GM19467 (cell line): ENCODE data around the gene AP1G1.

Source experiments
- ATAC-seq: cut with Tn5 transposase; IDR thresholded peaks from one replicate; pipeline ENCODE4 v1.9.1; 2021; ENCODE audit warnings: mild to moderate bottlenecking, moderate library complexity; ENCODE audit not compliant: unreplicated experiment

AP1G1 gene

GRCh38 chr16:71762186-71762585 lies 46.4 kb downstream of the AP1G1 start:
- ATAC-seq, result no peak

- no peak for ATAC-seq
Measured at GRCh38 chr16:71761097-71761496, 47.5 kb downstream of the AP1G1 start.

- ATAC-seq, result no peak
Measured at GRCh38 chr16:71758293-71758760, 50.3 kb downstream of the AP1G1 start.

GRCh38 chr16:71754652-71755051 lies 54.0 kb downstream of the AP1G1 start:
- ATAC-seq, result no peak

- no peak for ATAC-seq
Measured at GRCh38 chr16:71754108-71754507, 54.5 kb downstream of the AP1G1 start.

- ATAC-seq, result no peak
Measured at GRCh38 chr16:71748226-71748625, 60.4 kb downstream of the AP1G1 start.

- no peak for ATAC-seq
Measured at GRCh38 chr16:71746442-71747046, 62.1 kb downstream of the AP1G1 start.

- ATAC-seq, result no peak
Measured at GRCh38 chr16:71738855-71739254, 69.8 kb downstream of the AP1G1 start.

- no peak for ATAC-seq
Measured at GRCh38 chr16:71737501-71737900, 71.1 kb downstream of the AP1G1 start.

GRCh38 chr16:71734511-71734910 lies 74.1 kb downstream of the AP1G1 start:
- no peak for ATAC-seq

GRCh38 chr16:71732587-71732986 lies 76.0 kb downstream of the AP1G1 start:
- ATAC-seq, result no peak

- no peak for ATAC-seq
Measured at GRCh38 chr16:71727551-71728324, 80.9 kb downstream of the AP1G1 start.

GRCh38 chr16:71726476-71727315 lies 81.9 kb downstream of the AP1G1 start:
- no peak for ATAC-seq

GRCh38 chr16:71724320-71724751 lies 84.3 kb downstream of the AP1G1 start, which contains the start of gene PHLPP2:
PHLPP2 (minus strand) TSS chr16:71724701; CDS start chr16:71714795, 9,906 bp downstream.
- no peak for ATAC-seq

GRCh38 chr16:71723537-71724319 lies 84.9 kb downstream of the AP1G1 start:
- ATAC-seq, result peak; percentile 74

GRCh38 chr16:71722801-71723536 lies 85.7 kb downstream of the AP1G1 start:
- peak; percentile 22 for ATAC-seq

- no peak for ATAC-seq
Measured at GRCh38 chr16:71721066-71721740, 87.4 kb downstream of the AP1G1 start.

- ATAC-seq, result no peak
Measured at GRCh38 chr16:71712501-71712900, 96.1 kb downstream of the AP1G1 start.

GRCh38 chr16:71711789-71712188 lies 96.8 kb downstream of the AP1G1 start:
- ATAC-seq, result no peak
